ENCODE measurements around the gene PKMYT1.

DNA sequence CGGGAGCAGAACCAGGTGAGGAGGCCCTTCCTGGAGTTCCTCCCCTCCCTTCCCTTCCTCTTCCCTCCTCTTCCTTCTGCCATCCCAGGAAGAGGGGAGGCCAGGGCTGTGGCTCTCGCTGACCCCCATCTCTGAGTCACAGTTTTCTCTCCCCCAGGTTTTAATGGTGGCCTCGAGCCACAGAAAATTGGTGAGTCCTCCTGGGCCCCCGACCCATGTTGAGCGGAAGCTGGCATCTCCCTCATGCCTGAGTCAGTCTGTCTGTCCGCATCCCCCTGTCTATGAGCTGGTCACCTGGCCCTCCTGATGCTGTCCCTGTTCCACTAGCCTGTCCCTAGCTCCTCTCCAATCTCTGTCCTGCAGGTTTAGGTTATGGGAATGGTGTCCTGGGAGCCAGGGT is 19.7 kb upstream of the PKMYT1 start:
- TF ChIP-seq ESRRA (IDR thresholded peaks at IDR 0.05; ENCODE audit: borderline replicate concordance, low read length), result no peak
- no peak for TF ChIP-seq EP300 (IDR thresholded peaks at IDR 0.05)
- no peak for TF ChIP-seq JUNB (IDR thresholded peaks at IDR 0.05)

Measured in A549 (cell line).